Measurements from ENCODE around the gene DTX2. TPM values are rescaled to one million over a fixed set of nuclear protein-coding genes. Genes with fewer than 3 reads are reported as not detected.
"Not testable (repeated sequence)": the region's sequence is repeated elsewhere in the genome, so short reads cannot be mapped to it uniquely, and the experiment has no call there.

The DTX2 gene
- total RNA-seq, 1 donor from 2014 or later, result 4.1 TPM

GRCh38 chr7:76437873-76438272, 23.6 kb upstream of the DTX2 start:
- H3K79me2 ChIP-seq (ENCODE audit: low read depth); H3K9me3 ChIP-seq (ENCODE audit: low read depth); H3K4me2 ChIP-seq; H3K4me3 ChIP-seq; H3K4me1 ChIP-seq; H3K27ac ChIP-seq; H3K9me3 Mint-ChIP-seq; H3K27me3 ChIP-seq; H3F3A ChIP-seq (ENCODE audit: low read depth); H3K4me3 Mint-ChIP-seq; H4K20me1 ChIP-seq (ENCODE audit: low read depth); H3K36me3 Mint-ChIP-seq; H3K27me3 Mint-ChIP-seq (ENCODE audit: insufficient read depth, low read depth); H2AFZ ChIP-seq (replicated peaks); H3K36me3 ChIP-seq; H3K27ac Mint-ChIP-seq; H3K9ac ChIP-seq; H3K4me1 Mint-ChIP-seq: not testable (repeated sequence)
- TF ChIP-seq, protein P1, sequence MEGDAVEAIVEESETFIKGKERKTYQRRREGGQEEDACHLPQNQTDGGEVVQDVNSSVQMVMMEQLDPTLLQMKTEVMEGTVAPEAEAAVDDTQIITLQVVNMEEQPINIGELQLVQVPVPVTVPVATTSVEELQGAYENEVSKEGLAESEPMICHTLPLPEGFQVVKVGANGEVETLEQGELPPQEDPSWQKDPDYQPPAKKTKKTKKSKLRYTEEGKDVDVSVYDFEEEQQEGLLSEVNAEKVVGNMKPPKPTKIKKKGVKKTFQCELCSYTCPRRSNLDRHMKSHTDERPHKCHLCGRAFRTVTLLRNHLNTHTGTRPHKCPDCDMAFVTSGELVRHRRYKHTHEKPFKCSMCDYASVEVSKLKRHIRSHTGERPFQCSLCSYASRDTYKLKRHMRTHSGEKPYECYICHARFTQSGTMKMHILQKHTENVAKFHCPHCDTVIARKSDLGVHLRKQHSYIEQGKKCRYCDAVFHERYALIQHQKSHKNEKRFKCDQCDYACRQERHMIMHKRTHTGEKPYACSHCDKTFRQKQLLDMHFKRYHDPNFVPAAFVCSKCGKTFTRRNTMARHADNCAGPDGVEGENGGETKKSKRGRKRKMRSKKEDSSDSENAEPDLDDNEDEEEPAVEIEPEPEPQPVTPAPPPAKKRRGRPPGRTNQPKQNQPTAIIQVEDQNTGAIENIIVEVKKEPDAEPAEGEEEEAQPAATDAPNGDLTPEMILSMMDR (IDR thresholded peaks at IDR 0.05), result peak; percentile 68
- peak; percentile 81 for DNase-seq (ENCODE audit: low spot score)

GRCh38 chr7:76439120-76439888, 22.2 kb upstream of the DTX2 start:
- not testable (repeated sequence) for H3K79me2 ChIP-seq (ENCODE audit: low read depth); H3K9me3 Mint-ChIP-seq; H3F3A ChIP-seq (ENCODE audit: low read depth); H3K27ac ChIP-seq; H3K4me1 Mint-ChIP-seq; H3K4me2 ChIP-seq; H3K9me3 ChIP-seq (ENCODE audit: low read depth); H4K20me1 ChIP-seq (ENCODE audit: low read depth); H3K9ac ChIP-seq; DNase-seq (ENCODE audit: low spot score); H3K4me3 ChIP-seq; H3K27me3 ChIP-seq; H3K36me3 Mint-ChIP-seq; H3K4me1 ChIP-seq; H3K4me3 Mint-ChIP-seq; H2AFZ ChIP-seq (replicated peaks); H3K27ac Mint-ChIP-seq; H3K36me3 ChIP-seq; H3K27me3 Mint-ChIP-seq (ENCODE audit: insufficient read depth, low read depth)

DNA sequence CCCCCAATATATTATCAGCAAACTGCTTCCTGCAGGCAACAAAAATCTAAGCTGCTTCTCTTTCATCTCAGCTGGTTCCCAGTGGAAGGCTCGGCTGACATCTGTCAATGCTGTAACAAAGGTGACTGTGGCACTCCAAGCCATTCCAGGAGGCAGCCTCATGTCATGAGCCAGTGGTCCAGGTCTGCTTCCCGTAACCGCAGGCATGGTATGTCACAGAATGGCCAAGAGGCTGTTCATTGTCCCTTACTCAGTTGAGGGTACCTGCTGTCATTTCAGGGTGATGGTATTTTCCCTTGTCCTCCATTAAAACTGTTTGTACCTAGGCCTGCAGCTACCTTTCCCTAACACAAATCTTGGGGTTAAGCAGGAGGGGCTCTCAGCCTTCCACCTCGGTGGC, 21.1 kb upstream of the DTX2 start:
- H3K4me1 Mint-ChIP-seq; H3K36me3 ChIP-seq; H3K4me1 ChIP-seq; H3K79me2 ChIP-seq (ENCODE audit: low read depth); H3K9ac ChIP-seq; H3K4me2 ChIP-seq; H3K27me3 Mint-ChIP-seq (ENCODE audit: insufficient read depth, low read depth); H3K27ac Mint-ChIP-seq; H3K36me3 Mint-ChIP-seq; H3F3A ChIP-seq (ENCODE audit: low read depth); H4K20me1 ChIP-seq (ENCODE audit: low read depth); H3K9me3 ChIP-seq (ENCODE audit: low read depth); H3K4me3 Mint-ChIP-seq; DNase-seq (ENCODE audit: low spot score); H2AFZ ChIP-seq (replicated peaks); H3K9me3 Mint-ChIP-seq; H3K27ac ChIP-seq; H3K27me3 ChIP-seq; H3K4me3 ChIP-seq: not testable (repeated sequence)

DNA sequence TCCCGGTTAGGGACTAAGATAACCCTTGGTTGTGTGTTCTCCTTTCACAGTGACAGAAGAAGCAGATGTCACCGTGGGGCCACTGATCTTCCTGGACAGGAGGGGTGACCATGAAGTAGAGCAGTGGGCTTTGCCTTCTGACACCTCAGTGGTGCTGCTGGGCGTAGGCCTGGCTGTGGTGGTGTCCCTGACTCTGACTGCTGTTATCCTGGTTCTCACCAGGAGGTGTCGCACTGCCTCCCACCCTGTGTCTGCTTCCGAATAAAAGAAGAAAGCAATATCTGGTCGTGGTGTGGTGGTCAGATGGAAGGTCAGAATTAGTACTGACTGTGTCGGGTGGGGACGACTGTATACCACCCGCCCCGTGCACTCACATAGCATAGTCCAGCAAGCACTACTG, 19.7 kb upstream of the DTX2 start:
- not testable (repeated sequence) for DNase-seq (ENCODE audit: low spot score); H3K4me1 Mint-ChIP-seq; H3K9me3 ChIP-seq (ENCODE audit: low read depth); H3K4me3 ChIP-seq; H3K9ac ChIP-seq; H3K79me2 ChIP-seq (ENCODE audit: low read depth); H3K27me3 ChIP-seq; H3K27me3 Mint-ChIP-seq (ENCODE audit: insufficient read depth, low read depth); H3F3A ChIP-seq (ENCODE audit: low read depth); H3K9me3 Mint-ChIP-seq; H3K36me3 Mint-ChIP-seq; H3K27ac ChIP-seq; H3K4me1 ChIP-seq; H2AFZ ChIP-seq (replicated peaks); H4K20me1 ChIP-seq (ENCODE audit: low read depth); H3K27ac Mint-ChIP-seq; H3K36me3 ChIP-seq; H3K4me2 ChIP-seq; H3K4me3 Mint-ChIP-seq

DNA sequence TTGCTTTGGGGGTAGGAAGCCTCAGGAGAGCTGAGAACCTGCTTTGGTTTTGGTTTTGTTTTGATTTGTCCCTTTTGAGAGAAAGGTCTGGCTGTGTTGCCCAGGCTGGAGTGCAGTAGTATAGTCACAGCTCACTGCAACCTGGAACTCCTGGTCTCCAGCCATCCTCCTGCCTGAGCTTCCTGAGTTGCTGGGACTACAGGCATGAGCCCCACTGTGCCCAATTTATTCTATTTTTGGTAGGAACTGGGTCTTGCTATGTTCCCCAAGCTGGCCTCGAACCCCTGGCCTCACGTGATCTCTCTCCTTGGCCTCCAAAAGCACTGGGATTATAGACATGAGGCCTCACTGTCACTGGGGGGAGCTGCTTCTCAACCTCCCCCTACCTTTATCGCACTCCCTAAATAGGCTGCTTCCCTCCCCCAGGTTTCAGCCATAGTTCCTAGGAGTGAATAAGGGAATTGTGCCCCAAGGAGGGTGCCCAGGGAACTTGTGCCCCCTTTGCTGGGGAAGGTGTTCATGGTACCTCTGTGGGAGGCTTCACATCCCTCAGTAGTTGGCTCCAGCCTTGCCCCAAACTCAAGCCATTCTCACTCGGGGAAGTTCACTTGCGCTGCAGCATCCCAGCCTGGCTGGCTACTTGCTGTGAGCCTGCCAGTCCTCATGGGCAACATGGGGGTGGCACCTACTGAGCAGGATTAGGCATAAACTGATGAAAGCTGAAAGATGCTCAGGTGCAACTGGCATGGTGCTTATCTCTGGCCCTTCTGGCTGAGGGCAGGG, 18.7 kb upstream of the DTX2 start:
- H2AFZ ChIP-seq (replicated peaks); H3F3A ChIP-seq (ENCODE audit: low read depth); H3K36me3 Mint-ChIP-seq: not testable (repeated sequence)

DNA sequence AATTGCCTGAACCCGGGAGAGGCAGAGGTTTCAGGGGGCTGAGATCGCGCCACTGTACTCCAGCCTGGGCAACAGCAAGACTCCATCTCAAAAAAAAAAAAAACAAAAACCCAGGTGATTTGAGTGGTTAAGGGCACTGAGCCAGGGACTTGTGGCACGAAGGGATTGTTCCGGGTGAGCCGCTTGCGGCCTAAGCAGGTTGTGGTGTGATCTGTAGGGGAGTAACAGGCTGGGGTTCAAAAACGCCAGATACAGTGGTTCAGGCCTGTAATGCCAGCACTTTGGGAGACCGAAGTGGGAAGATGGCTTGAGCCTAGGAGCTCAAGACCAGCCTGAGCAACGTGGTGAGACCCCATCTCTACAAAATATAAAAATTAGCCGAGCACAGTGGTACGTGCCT, 17.7 kb upstream of the DTX2 start:
- not testable (repeated sequence) for H3K4me3 Mint-ChIP-seq; H3K9me3 Mint-ChIP-seq; H3K4me3 ChIP-seq; H3K27ac ChIP-seq; H3K27me3 Mint-ChIP-seq (ENCODE audit: insufficient read depth, low read depth); H3K9ac ChIP-seq; H4K20me1 ChIP-seq (ENCODE audit: low read depth); H3K27ac Mint-ChIP-seq; H3K36me3 ChIP-seq; H2AFZ ChIP-seq (replicated peaks); H3K36me3 Mint-ChIP-seq; DNase-seq (ENCODE audit: low spot score); H3K27me3 ChIP-seq; H3K4me1 Mint-ChIP-seq; H3K4me2 ChIP-seq; H3K4me1 ChIP-seq; H3K79me2 ChIP-seq (ENCODE audit: low read depth); H3K9me3 ChIP-seq (ENCODE audit: low read depth); H3F3A ChIP-seq (ENCODE audit: low read depth)

More for the DNA sequence above, 18.7 kb upstream of the DTX2 start:
- not testable (repeated sequence) for H3K36me3 ChIP-seq; H3K79me2 ChIP-seq (ENCODE audit: low read depth); H3K4me1 Mint-ChIP-seq; H3K27me3 Mint-ChIP-seq (ENCODE audit: insufficient read depth, low read depth); H4K20me1 ChIP-seq (ENCODE audit: low read depth); DNase-seq (ENCODE audit: low spot score); H3K4me1 ChIP-seq; H3K9me3 Mint-ChIP-seq; H3K4me3 Mint-ChIP-seq; H3K27ac Mint-ChIP-seq; H3K4me3 ChIP-seq; H3K4me2 ChIP-seq; H3K27me3 ChIP-seq; H3K9me3 ChIP-seq (ENCODE audit: low read depth); H3K27ac ChIP-seq; H3K9ac ChIP-seq

DNA sequence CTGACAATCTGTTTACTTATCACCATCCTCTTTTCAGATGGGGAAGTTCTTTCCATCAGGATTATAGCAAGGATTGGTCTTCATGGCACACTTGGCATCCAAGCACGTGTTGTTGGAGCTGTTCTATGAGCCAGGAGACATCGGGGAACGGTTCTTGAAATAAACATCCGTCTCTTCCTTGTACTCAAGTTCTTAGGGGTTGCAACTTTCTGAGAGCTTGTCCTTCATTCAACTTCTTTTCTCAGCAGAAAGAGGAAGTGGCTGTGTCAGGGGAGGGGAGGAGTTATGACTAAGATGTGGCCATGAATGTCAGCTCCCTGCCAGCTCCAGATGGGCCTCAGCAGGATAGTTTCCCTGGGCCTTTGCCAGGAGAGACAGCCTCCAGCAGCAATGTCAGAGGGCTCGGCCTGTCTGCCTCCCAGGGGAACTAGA, 15.9 kb upstream of the DTX2 start:
- not testable (repeated sequence) for DNase-seq (ENCODE audit: low spot score); H3K79me2 ChIP-seq (ENCODE audit: low read depth); H3F3A ChIP-seq (ENCODE audit: low read depth); H3K9me3 ChIP-seq (ENCODE audit: low read depth); H3K36me3 ChIP-seq; H3K4me3 ChIP-seq; H3K27me3 Mint-ChIP-seq (ENCODE audit: insufficient read depth, low read depth); H3K27ac ChIP-seq; H3K4me1 ChIP-seq; H3K4me1 Mint-ChIP-seq; H2AFZ ChIP-seq (replicated peaks); H4K20me1 ChIP-seq (ENCODE audit: low read depth); H3K4me2 ChIP-seq; H3K9me3 Mint-ChIP-seq; H3K9ac ChIP-seq; H3K4me3 Mint-ChIP-seq; H3K36me3 Mint-ChIP-seq; H3K27ac Mint-ChIP-seq; H3K27me3 ChIP-seq

Data from neural progenitor cell (in vitro differentiated cells).